ENCODE data around the gene GNGT2. TPM values are rescaled to one million over a fixed set of nuclear protein-coding genes. Genes with fewer than 3 reads are reported as not detected.
A peak's percentile ranks its signal among the peaks of the same experiment; 100 is the strongest.

Gene GNGT2
- total and polyA plus RNA-seq, 8 donors, result 2.5 to 4.8 (median 3.4) TPM

DNA sequence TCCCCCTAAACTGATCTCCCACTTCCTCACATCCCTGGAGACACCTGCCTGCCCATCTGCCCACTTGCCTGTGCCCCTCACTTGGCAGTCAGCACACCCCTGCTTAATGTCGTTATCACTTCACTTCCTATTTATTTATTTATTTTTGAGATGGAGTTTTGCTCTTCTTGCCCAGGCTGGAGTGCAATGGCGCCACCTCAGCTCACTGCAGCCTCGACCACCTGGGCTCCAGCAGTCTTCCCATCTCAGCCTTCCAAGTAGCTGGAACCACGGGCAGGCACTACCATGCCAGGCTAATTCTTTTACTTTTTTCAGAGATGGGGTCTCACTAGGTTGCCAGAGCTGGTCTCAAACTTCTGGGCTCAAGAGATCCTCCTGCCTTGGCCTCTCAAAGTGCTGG lies 43.7 kb upstream of the GNGT2 start:
- TF ChIP-seq, protein P1, sequence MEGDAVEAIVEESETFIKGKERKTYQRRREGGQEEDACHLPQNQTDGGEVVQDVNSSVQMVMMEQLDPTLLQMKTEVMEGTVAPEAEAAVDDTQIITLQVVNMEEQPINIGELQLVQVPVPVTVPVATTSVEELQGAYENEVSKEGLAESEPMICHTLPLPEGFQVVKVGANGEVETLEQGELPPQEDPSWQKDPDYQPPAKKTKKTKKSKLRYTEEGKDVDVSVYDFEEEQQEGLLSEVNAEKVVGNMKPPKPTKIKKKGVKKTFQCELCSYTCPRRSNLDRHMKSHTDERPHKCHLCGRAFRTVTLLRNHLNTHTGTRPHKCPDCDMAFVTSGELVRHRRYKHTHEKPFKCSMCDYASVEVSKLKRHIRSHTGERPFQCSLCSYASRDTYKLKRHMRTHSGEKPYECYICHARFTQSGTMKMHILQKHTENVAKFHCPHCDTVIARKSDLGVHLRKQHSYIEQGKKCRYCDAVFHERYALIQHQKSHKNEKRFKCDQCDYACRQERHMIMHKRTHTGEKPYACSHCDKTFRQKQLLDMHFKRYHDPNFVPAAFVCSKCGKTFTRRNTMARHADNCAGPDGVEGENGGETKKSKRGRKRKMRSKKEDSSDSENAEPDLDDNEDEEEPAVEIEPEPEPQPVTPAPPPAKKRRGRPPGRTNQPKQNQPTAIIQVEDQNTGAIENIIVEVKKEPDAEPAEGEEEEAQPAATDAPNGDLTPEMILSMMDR (IDR thresholded peaks at IDR 0.05), result no peak
- no peak overlapping the region for H3K4me3 ChIP-seq
- H3K36me3 ChIP-seq, result no peaks in the 10 kb centered on the region
- H3K27me3 ChIP-seq, result peaks cover 0 to 8% of the 10 kb centered on the region in 2 donors
- H3K4me1 ChIP-seq, result peaks cover 0 to 26% of the 10 kb centered on the region in 2 donors
- peak in 1 of 4 donors; percentile 35 for DNase-seq
- H3K9me3 ChIP-seq, result no peaks in the 10 kb centered on the region
- H3K27ac ChIP-seq, result no peak overlapping the region
- ATAC-seq, result no peak
- intact Hi-C loops (cut with DNase I), result no loop called here

- intact Hi-C loops (cut with DNase I), result no loop called here
- peak in 2 of 4 donors; percentile 10 to 57 for DNase-seq
- H3K36me3 ChIP-seq, result no peaks in the 10 kb centered on the region
- H3K4me1 ChIP-seq, result peaks cover 0 to 26% of the 10 kb centered on the region in 2 donors
- ATAC-seq, result peak; percentile 65
- H3K27me3 ChIP-seq, result peaks cover 0 to 16% of the 10 kb centered on the region in 2 donors
- TF ChIP-seq, protein P1 (IDR thresholded peaks at IDR 0.05), result no peak
- H3K4me3 ChIP-seq, result no peak overlapping the region
- H3K27ac ChIP-seq, result peak overlapping the region in 1 of 2 donors; percentile 82
- H3K9me3 ChIP-seq, result no peaks in the 10 kb centered on the region
Observed at GRCh38 chr17:49252148-49252695, 41.8 kb upstream of the GNGT2 start.

DNA sequence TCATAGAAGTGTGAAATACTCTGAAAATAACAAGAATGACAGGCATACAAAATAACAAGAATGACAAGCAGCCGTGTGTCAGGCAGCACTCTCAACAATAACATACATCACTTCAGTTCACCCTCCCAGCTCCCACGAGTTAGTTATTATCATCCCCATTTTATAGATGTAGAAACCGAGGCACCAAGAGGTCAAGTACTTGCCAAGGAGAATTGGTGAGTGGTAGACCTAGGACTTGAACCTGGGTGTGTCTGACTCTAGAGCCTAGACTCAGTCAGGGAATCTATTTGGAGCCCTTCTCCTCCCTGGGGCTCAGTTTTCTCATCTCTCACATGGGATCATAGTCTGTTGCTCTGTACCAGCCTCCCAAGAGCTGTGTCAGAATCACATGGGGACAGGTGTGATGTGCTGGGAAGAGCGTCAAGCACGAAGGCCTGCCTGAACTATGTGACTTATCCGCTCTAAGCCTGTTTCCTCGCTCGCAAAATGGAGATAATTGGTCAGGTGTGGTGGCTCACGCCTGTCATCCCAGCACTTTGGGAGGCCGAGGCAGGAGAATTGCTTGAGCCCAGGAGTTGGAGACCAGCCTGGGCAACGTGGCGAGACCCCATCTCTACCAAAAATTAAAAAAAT lies 39.6 kb upstream of the GNGT2 start:
- ATAC-seq, result no peak
- H3K4me1 ChIP-seq, result peaks cover 0 to 25% of the 10 kb centered on the region in 2 donors
- no peak overlapping the region for H3K4me3 ChIP-seq
- intact Hi-C loops (cut with DNase I), result no loop called here
- no peak for DNase-seq
- H3K27me3 ChIP-seq, result peaks cover 0 to 22% of the 10 kb centered on the region in 2 donors
- no peak overlapping the region for H3K27ac ChIP-seq
- no peaks in the 10 kb centered on the region for H3K36me3 ChIP-seq
- TF ChIP-seq, protein P1 (IDR thresholded peaks at IDR 0.05), result no peak
- H3K9me3 ChIP-seq, result no peaks in the 10 kb centered on the region

DNA sequence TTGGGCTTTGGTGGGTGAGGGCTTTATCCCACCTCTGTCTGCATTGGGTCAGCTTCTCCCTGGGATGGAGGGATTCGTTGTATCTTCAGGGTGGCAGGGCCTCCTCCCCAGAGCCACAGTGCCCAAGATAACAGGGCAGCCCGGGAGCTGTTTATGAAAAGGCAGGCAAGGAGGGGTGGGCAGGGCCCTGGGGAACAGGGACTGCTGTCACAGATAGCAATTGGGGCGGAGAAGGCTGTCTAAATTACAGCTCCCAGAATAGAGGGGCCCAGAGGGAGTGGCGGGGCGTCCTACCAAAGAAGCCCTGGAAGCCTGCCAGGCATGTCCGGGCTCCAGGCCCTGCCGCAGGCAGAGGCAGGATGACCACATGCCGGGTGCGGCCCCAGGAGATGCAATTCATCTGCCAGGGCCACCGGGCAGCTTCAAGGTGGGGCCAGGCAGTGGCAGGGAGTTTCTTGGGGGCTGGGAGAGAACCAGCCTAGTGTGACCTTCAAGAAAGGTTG lies 39.0 kb upstream of the GNGT2 start:
- Histone ChIP-seq H3K36me3 (no peaks in the 10 kb centered on the region), H3K4me3 (no peak overlapping the region), H3K27ac (no peak overlapping the region), H3K27me3 (peaks cover 0 to 22% of the 10 kb centered on the region in 2 donors), H3K4me1 (peaks cover 0 to 22% of the 10 kb centered on the region in 2 donors), H3K9me3 (no peaks in the 10 kb centered on the region)
- intact Hi-C loops (cut with DNase I), result no loop called here
- TF ChIP-seq, protein P1 (IDR thresholded peaks at IDR 0.05), result no peak
- DNase-seq (peak in 3 of 4 donors; percentile 34 to 79 (median 35)), ATAC-seq (peak; percentile 11)

- no peak for DNase-seq
- TF ChIP-seq, protein P1 (IDR thresholded peaks at IDR 0.05), result no peak
- no peak overlapping the region for H3K27ac ChIP-seq
- intact Hi-C loops (cut with DNase I), result no loop called here
- H3K36me3 ChIP-seq, result no peaks in the 10 kb centered on the region
- ATAC-seq, result no peak
- H3K27me3 ChIP-seq, result peaks cover 0 to 22% of the 10 kb centered on the region in 2 donors
- H3K9me3 ChIP-seq, result no peaks in the 10 kb centered on the region
- H3K4me1 ChIP-seq, result peaks cover 0 to 21% of the 10 kb centered on the region in 2 donors
- H3K4me3 ChIP-seq, result no peak overlapping the region
Observed at GRCh38 chr17:49247944-49248343, 37.6 kb upstream of the GNGT2 start.
